GM18499 (cell line): ENCODE measurements around the gene RAB9B.
"Not testable (repeated sequence)": the region's sequence is repeated elsewhere in the genome, so short reads cannot be mapped to it uniquely, and the experiment has no call there.

Experiments
- ATAC-seq: cut with Tn5 transposase; IDR thresholded peaks from one replicate; pipeline ENCODE4 v1.9.1; 2021; ENCODE audit warnings: moderate number of reproducible peaks; ENCODE audit not compliant: insufficient read depth, unreplicated experiment

The RAB9B gene

GRCh38 chrX:103817101-103817500 lies 15.0 kb downstream of the RAB9B start:
- ATAC-seq, result not testable (repeated sequence)

GRCh38 chrX:103811858-103812257 lies 20.2 kb downstream of the RAB9B start:
- no peak for ATAC-seq

GRCh38 chrX:103806862-103807474 lies 25.1 kb downstream of the RAB9B start:
- ATAC-seq, result no peak

- ATAC-seq, result no peak
Measured at GRCh38 chrX:103805860-103806259, 26.2 kb downstream of the RAB9B start.

- ATAC-seq, result no peak
Measured at GRCh38 chrX:103800318-103800717, 31.7 kb downstream of the RAB9B start.

GRCh38 chrX:103797691-103798090 lies 34.4 kb downstream of the RAB9B start:
- no peak for ATAC-seq

GRCh38 chrX:103794119-103794518 lies 37.9 kb downstream of the RAB9B start:
- ATAC-seq, result no peak

- no peak for ATAC-seq
Measured at GRCh38 chrX:103793545-103793940, 38.5 kb downstream of the RAB9B start.

- no peak for ATAC-seq
Measured at GRCh38 chrX:103792916-103793544, 39.0 kb downstream of the RAB9B start.

- ATAC-seq, result no peak
Measured at GRCh38 chrX:103791826-103792485, 40.1 kb downstream of the RAB9B start.

- ATAC-seq, result no peak
Measured at GRCh38 chrX:103791228-103791627, 40.8 kb downstream of the RAB9B start.

GRCh38 chrX:103789004-103789403 lies 43.1 kb downstream of the RAB9B start:
- ATAC-seq, result no peak

GRCh38 chrX:103783971-103784370 lies 48.1 kb downstream of the RAB9B start:
- no peak for ATAC-seq

- no peak for ATAC-seq
Measured at GRCh38 chrX:103783196-103783595, 48.9 kb downstream of the RAB9B start.

- no peak for ATAC-seq
Measured at GRCh38 chrX:103782640-103783039, 49.4 kb downstream of the RAB9B start.

GRCh38 chrX:103781706-103782105 lies 50.4 kb downstream of the RAB9B start:
- ATAC-seq, result no peak

GRCh38 chrX:103781062-103781402 lies 51.0 kb downstream of the RAB9B start:
- no peak for ATAC-seq

GRCh38 chrX:103780336-103781061 lies 51.6 kb downstream of the RAB9B start:
- ATAC-seq, result no peak

GRCh38 chrX:103779141-103779789 lies 52.8 kb downstream of the RAB9B start:
- ATAC-seq, result no peak

GRCh38 chrX:103776546-103776945 lies 55.5 kb downstream of the RAB9B start, which contains the start of gene PLP1:
Gene PLP1, plus strand, starts transcription at chrX:103776840. Its CDS starts 156 bp downstream, at chrX:103776996.
- no peak for ATAC-seq
